8988T (cell line): ENCODE measurements around the gene CLCNKB.
A peak's percentile ranks its signal among the peaks of the same experiment; 100 is the strongest.
"Not testable (repeated sequence)": the region's sequence is repeated elsewhere in the genome, so short reads cannot be mapped to it uniquely, and the experiment has no call there.

Experiments
- DNase-seq: peaks from one replicate; pipeline ENCODE4 v3.0.0; 2011

The CLCNKB gene

DNA sequence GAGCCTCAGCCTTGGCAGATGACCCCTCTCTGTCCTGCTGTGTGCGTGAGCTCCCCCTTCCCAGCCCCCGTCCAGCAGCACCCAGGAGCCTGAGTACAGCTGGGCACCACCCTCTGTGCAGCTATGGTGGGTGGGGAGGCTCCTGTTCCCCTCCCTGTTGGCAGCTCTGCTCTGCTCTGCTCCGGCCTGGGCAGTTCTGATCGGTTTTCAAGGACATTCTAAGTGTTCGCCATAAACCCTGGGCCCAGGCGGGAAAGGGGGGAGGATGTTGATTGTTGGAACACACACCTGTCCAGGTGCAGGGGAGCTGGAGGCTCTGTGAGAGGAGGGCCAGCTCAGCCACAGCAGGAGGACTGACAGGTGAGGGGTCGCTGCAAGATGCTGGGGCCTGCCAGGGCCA, at the start of gene CLCNKB:
Gene CLCNKB, plus strand, starts transcription at position 262 of the 400 bp plus-strand sequence. CDS start 711 bp downstream, outside the sequence.
- no peak for DNase-seq

GRCh38 chr1:15994081-15994480, 49.5 kb upstream of the CLCNKB start:
- no peak for DNase-seq

DNA sequence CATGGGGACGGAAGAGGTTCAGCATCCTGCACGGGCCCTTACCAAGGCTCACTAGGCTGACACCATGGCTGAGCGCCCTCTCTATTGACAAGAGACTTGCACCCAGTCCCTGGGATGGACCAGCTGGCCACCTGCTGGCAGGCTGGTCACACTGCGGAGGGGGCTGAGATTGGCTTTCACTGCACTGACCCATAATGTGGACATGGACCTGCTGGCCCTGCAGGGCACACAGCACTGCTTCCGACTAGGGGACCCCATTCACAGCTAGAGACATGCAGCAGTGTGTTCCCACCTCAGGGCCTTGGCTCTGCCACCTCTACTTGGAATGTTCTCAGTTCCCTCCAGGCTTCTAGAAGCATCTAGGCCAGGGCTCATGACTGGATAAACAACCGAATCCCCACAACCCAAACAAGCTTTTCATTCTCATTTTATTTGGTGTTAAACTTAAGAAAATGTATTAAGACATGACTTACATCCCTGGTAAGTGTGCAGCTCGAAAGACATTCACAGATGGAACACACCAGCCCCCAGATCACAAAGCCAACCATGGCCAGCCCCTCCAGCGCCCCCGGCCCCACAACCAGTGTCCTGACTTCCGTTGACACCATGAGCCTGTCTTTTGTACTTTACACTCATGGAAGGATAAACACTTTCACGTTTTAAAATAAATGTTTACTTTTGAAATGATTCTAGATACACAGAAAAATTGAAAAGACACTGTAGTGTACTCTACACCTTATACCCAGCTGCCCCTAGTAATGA, 48.8 kb upstream of the CLCNKB start:
- DNase-seq = no peak

DNA sequence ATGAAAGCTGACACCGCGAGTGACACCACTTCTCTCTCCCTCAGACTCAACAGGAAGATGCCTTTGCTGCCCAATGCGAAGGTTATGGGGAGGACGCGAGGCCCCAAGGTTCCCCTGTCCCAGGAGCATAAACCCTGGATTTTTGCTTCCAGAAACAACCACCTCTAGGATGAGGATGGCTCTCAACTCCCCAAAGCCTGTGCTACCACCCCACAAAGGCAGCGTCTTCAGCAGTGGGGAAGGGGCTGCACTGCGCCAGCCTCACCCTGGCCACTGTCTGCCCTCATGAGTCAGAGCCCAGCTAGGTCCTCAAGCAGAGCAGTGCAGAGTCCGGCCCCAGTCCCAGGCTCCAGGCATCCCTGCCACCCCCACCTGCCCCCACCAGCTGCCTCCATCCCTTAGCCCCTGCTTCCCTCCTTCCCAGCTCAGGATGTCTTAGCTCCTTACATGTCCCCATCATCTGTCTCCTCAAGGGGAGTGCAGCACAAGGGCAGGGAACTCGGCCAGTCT, 46.5 kb upstream of the CLCNKB start:
- no peak for DNase-seq

- DNase-seq = no peak
Measured at GRCh38 chr1:15997637-15998280, 45.8 kb upstream of the CLCNKB start.

- no peak for DNase-seq
Measured at GRCh38 chr1:15998929-15999328, 44.7 kb upstream of the CLCNKB start.

- DNase-seq = not testable (repeated sequence)
Measured at GRCh38 chr1:16001274-16001673, 42.3 kb upstream of the CLCNKB start.

DNA sequence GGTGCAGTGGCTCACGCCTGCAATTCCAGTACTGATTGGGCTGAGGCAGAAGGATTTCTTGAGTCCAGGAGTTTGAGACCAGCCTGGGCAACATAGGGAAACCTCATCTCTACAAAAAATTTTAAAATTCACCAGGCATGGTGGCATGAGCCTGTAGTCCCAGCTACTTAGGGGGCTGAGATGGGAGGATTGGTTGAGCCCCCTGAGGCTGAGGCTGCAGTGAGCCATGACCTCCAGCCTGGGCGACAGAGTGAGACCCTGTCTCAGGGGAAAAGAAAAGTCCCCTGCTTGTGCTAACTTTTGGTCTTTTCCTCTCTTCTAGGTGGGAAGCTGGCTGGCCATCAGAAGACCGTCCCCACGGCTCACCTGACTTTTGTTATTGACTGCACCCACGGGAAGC, 38.0 kb upstream of the CLCNKB start:
- DNase-seq = no peak

DNA sequence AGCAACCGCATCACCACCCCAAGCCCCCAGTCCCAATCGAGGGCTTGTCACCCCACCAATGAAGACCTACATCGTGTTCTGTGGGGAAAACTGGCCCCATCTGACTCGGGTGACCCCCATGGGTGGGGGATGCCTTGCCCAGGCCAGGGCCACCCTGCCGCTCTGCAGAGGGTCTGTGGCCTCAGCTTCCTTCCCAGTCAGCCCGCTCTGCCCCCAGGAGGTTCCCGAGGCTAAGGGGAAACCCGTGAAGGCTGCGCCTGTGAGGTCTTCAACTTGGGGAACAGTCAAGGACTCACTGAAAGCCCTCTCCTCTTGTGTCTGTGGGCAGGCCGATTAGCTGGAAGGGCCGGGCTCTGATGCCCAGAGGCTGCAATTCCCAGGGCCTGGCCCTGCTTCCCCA, 37.6 kb upstream of the CLCNKB start:
- no peak for DNase-seq

DNA sequence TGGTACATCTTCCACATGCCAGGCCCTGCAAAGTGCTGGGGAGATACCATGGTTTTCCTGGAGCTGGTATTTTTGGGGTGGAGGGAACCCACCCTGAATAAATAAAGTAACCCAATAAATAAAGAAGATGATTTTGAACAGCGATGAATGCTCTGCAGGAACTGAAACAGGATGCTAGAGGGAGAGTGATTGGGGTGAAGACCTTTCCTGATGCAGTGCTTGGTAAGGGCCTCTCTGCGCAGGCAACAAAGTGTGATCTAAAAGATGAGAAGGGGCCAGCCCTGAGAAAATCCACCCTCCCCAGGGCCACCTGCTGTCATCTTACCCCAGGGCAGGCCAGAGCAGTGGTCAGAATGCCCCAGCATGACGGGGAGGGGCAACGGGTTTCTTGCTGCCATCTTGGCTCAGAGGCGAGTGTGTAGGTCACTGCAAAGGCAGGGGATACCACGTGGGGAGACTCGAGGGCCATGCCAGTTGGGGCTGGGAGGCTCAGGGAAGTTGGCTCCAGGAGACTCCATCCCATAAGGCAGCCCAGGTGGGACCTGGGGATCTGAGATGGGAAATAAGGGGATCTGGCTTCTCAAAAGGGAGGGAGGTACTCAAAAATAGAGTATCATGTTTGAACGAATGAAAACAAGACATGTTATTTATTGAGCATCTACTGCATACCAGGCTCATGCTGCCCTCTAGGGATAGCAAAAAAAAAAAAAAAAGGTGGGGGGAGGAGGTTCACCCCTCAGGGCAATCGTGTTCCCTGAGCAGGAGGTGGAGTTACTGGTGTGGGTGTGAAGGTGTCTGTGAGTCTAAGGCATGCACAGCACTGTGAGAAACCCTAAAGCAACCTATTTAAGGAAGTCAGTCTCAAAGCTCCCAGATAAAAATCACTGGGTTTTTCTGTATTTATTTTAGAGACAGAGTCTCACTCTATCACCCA, 36.8 kb upstream of the CLCNKB start:
- DNase-seq = no peak

DNA sequence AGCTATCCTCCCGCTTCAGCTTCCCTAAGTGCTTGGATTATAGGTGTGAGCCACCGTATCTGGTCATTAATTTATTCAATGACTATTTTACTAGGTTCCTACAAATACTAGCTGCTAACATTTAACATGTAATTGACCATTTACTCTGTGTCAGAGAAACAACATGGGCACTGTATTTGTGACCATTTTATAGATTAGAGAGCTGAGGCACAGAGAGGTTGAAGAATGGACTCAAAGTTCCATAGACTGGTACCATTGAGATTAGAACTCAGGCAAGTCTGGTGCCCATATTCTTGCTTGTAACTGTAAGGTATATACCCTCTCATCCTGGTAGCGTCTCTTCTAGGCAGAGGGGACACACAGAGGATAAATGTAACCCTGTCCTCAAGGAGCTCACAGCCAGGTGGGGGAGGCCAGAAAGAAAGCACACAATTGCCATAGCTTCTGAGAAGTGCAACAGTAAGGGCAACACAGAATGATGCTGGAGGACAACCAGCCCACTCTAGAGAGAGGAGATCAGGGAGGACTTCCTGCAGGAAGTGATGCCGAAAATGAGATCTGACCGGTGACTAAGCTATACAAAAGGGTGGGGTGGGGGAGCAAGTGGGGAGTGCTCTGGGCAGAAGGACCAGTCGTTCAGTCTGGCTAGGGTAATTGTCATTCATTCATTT, 35.8 kb upstream of the CLCNKB start:
- no peak for DNase-seq

DNA sequence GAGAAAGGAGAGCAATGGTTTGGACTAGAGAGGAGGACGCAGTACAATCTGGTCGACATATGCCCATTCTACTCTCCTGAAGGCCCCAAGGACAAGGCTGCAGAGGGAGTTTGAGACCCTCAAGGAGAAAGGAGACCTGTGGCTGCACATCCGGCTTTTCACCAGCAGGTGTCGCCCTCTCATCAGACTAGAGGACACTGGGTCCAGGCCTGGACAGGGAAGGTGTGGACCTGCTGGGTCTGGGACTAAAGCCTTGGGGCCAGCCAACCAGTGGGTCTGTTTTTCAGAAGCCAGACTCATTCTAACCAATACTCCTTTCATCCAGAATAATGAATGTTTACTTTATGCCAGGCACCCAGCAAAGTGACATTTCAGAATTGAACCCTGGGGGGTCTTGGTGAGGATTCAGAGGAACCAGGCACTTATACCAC, 34.5 kb upstream of the CLCNKB start:
- DNase-seq = peak; percentile 70

GRCh38 chr1:16009678-16010077, 33.9 kb upstream of the CLCNKB start:
- DNase-seq = no peak

DNA sequence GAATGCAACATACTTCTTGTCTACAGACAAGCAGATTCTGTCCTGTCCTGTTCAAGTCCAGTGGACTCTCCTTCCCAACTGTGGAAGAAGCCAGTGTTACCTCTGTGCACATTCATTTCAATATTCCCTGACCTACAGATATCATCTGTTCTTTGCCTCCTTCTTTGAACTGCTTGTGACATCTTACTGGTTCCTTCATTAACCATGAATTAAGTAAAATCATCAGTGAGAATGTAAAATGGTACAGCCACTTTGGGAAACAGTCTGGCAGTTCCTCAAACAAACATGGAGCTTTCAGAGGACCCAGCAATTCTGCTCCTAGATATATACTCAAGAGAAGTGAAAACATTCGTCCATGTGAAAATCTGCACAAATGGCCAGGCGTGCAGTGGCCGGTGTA, 32.7 kb upstream of the CLCNKB start:
- DNase-seq = no peak

DNA sequence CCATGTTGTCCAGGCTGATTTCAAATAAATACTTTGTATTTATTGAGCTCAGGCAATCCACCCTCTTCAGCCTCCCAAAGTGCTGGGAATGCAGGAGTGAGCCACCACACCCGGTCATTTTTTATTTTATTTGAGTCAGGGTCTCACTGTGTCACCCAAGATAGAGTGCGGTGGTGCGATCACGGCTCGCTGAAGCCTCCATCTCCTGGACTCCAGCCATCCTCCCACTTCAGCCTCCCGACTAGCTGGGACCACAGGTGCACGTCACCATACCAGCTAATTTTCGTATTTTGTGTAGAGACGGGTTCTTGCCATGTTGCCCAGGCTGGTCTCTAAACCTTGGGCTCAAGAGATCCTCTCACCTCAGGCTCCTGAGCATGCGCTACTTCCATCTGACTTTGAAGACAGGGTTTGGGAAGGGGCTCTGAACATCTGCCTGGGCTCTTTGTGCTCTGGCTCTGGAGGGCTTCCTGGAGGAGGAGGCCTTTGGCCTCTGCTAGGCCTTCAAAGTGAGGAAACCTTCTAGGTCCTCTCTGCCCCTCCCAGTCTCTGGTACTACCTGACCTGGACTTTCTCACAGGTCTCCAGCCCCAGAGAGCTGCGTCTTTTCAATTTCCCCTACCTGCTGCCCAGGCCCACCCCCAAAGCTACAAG, 31.5 kb upstream of the CLCNKB start:
- DNase-seq = no peak

DNA sequence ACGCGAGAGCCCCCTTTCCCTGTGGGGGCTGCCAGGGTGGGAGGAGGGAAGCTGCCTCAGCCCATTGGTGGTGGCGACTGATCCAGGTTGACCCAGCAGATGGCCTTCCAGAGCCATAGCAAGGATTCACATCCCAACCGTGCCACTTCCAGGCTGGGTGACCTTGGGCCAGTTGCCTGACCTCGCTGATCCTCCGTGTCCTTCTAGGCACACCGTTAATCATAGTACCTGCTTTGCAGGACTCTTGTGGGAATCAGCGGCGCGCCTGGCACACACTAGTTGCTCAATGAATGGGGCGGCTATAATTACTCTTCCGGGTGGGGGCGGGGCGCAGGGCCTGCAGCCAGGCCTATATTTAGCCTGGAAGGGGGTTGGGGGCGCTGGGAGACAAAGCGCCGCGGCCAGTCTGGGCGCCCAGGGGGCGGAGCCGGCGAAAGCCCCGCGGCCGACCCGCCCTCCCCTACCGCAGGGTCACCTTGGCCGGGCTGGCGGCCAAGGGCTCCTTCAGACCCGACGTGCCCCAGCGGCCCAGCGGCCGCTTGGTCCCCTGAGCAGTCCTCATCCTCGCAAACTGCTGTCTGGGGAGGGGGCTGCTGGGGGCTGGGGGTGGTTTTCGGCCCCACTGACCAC, 30.9 kb upstream of the CLCNKB start:
- no peak for DNase-seq

DNA sequence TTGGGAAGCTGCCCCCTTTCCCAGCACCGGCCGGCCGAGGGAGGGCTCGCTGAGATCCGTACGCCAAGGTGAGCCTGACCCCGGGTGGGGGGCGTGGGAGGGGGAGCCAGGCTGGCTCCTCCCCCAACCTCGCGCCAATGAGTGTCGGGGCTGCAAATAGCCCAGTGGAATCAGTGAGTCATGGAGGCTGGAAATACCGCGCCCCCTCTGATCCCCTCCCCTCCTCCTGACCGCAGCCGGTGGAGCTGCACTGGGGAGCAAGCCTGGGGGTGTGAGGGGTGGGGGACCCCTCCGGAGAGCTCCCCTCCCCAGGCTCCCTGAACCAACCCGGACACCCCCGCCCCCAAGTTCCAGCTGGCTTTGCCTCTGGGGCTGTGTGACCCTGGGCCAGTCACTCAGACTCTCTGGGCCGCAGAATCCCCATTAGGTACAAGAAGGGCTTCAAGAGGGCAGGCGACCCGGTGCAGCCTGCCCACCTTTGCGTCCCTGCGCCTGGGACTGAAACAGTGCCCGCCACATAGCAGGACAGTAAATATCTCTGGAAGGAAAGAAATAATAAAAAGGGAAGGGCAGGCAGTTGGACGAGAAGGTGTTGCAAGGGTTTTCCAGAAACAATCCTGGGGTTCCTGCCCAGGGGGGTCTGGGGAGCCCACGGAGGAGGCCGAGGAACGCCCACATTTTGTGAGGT, 30.2 kb upstream of the CLCNKB start:
- no peak for DNase-seq

GRCh38 chr1:16013908-16014258, 29.7 kb upstream of the CLCNKB start:
- no peak for DNase-seq

DNA sequence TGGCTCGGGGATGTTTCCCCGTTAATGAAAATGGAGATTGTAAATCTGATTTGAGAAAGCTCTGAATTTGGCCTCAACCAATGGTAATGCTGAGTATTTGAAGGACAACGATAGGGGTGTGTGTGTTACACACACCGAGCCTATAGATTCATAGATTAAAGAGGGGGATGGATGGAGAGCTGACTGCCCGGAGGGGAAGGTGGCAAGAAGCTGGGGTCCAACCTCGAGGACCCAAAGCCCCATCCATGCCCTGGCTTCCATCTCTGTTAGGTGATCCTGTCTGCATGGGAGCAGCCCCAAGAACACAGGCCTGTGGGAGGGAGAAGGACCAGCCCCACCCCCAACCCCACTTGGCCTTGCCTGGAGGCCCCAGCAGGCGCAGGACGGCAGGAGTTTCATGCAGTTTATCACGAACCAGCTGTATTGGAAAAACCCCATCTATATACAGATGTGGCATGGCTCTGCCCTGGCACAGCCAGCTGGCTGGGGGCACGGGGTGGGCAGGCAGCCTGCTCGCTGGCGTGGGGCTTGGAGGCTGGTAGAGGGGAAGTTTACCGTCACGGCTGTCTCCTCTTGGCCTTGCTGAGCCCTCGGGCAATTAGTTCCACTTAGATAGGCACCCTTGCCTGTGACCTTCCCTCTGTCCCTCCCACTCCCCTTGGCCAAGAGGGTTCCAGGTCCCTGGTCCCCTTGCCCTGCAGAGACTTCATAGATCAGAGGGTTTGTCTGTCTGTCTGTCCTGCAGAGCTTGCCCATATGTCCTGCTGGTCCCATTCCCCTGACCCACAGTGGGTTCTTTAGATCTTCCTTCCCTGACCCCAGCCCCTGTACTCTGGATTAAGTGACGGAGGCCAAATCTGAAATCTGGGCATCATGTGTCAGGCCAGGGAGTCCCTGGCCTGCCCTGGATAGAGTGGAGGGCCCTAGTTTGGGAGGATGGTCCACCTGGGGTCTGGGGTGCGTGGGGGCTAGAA, 28.8 kb upstream of the CLCNKB start:
- no peak for DNase-seq

DNA sequence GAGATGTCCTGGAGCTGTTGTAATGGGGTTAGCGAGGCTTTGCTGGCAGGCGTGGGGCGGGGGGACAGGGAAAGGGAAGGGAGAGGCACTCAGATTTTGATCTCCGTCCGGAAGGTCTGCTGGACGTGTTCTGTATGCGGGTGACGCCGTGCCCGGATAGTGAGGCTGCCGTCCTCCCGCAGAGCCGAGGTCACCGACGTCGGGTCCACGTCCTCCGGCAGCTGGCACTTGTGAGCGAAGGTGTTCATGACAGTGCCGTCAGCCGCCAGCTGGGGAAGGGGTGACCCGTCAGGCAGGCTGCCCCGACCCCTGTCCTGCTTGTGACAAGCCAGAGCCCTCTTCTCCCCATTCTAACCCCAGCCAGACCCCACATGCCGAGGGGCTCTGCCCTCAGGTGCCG, 28.1 kb upstream of the CLCNKB start:
- no peak for DNase-seq
